Chondrocyte (in vitro differentiated cells): ENCODE results near the gene ZIC4. TPM values are rescaled to one million over a fixed set of nuclear protein-coding genes. Genes with fewer than 3 reads are reported as not detected.

ENCODE experiments used
- DNase-seq: peaks from one replicate; pipeline ENCODE4 v3.0.0; 2021; ENCODE audit warnings: mixed read lengths, low spot score
- H3K27ac Mint-ChIP-seq: one replicate; pipeline ENCODE4 v1.8.0; 2021; ENCODE audit warnings: mild to moderate bottlenecking, moderate library complexity, mixed read lengths; ENCODE audit not compliant: unreplicated experiment
- H3K27me3 Mint-ChIP-seq: 2 replicates; pipeline ENCODE4 v1.8.0; 2021; ENCODE audit warnings: low read depth, mixed read lengths
- H3K36me3 Mint-ChIP-seq: 2 replicates; pipeline ENCODE4 v1.8.0; 2021; ENCODE audit warnings: low read depth, mixed read lengths
- H3K4me1 Mint-ChIP-seq: 2 replicates; pipeline ENCODE4 v1.8.0; 2021; ENCODE audit warnings: low read depth, mild to moderate bottlenecking, mixed read lengths
- H3K4me3 Mint-ChIP-seq: one replicate; pipeline ENCODE4 v1.8.0; 2021; ENCODE audit warnings: mild to moderate bottlenecking, moderate library complexity, mixed read lengths; ENCODE audit not compliant: unreplicated experiment
- H3K9me3 Mint-ChIP-seq: 2 replicates; pipeline ENCODE4 v1.8.0; 2021; ENCODE audit warnings: low read depth, mixed read lengths
- total RNA-seq: library from RNA; stranded (reverse); gene quantifications from 3 replicates; pipeline ENCODE4 v1.2.1, GENCODE V29; 2021
- TF ChIP-seq, protein P1 (sequence below): fragments of 200-600 bp; sonication (generic); IDR thresholded peaks from 2 replicates; pipeline ENCODE4 v1.5.0; 2021; ENCODE audit warnings: antibody characterized with exemption, mild to moderate bottlenecking, moderate library complexity

The ZIC4 gene
- total RNA-seq, 1 donor from 2014 or later: 1.7 TPM

DNA sequence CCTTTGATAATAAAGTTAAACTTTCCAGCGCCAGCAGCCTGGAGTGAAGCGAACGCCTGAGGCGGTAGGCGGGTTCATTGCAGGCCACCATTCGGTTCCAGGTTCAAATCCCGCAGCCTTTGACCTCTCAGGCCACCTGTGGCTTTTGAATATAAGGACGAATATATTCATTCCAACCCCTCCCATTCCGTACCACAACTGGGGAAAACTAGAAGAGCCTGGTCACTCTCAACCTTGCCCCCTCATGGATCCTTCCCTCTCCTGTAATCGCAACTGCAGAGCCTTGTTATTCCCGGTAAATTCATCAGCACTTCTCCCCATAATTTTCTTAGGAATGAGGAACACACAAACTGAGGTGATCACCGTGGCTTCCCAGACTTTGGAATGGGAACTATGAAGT, 35.2 kb downstream of the ZIC4 start:
- no peaks in the 10 kb centered on the region for H3K36me3 Mint-ChIP-seq
- H3K4me1 Mint-ChIP-seq: peaks cover 13% of the 10 kb centered on the region
- DNase-seq: no peak
- H3K4me3 Mint-ChIP-seq: no peak overlapping the region
- peaks cover 83% of the 10 kb centered on the region for H3K27me3 Mint-ChIP-seq
- no peaks in the 10 kb centered on the region for H3K9me3 Mint-ChIP-seq
- TF ChIP-seq, protein P1, sequence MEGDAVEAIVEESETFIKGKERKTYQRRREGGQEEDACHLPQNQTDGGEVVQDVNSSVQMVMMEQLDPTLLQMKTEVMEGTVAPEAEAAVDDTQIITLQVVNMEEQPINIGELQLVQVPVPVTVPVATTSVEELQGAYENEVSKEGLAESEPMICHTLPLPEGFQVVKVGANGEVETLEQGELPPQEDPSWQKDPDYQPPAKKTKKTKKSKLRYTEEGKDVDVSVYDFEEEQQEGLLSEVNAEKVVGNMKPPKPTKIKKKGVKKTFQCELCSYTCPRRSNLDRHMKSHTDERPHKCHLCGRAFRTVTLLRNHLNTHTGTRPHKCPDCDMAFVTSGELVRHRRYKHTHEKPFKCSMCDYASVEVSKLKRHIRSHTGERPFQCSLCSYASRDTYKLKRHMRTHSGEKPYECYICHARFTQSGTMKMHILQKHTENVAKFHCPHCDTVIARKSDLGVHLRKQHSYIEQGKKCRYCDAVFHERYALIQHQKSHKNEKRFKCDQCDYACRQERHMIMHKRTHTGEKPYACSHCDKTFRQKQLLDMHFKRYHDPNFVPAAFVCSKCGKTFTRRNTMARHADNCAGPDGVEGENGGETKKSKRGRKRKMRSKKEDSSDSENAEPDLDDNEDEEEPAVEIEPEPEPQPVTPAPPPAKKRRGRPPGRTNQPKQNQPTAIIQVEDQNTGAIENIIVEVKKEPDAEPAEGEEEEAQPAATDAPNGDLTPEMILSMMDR: no peak
- H3K27ac Mint-ChIP-seq: no peak overlapping the region

DNA sequence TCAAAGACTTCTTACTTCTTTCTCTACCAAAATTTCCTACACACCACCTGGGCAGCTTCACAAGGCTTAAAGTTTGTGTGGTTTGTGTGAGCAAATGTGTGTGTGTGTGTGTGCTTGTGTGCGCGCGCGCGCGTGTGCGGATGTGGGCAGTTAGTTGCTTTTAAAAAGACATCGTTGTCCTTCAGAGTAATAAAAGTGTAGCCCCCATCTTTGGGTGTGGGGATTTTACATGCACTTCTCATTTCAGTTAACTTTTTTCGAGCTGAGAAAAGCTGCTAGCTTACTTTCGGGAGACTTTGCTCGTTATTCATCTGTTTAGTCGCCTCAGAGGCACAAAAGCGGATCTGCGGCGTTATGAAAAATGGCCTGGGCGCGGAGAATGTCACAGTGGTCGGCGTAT, 36.0 kb downstream of the ZIC4 start:
- Mint-ChIP-seq H3K9me3 (no peaks in the 10 kb centered on the region), H3K36me3 (no peaks in the 10 kb centered on the region), H3K4me3 (peak overlapping the region; percentile 28), H3K4me1 (peaks cover 13% of the 10 kb centered on the region), H3K27me3 (peaks cover 85% of the 10 kb centered on the region), H3K27ac (no peak overlapping the region)
- TF ChIP-seq, protein P1: no peak
- DNase-seq: no peak

DNA sequence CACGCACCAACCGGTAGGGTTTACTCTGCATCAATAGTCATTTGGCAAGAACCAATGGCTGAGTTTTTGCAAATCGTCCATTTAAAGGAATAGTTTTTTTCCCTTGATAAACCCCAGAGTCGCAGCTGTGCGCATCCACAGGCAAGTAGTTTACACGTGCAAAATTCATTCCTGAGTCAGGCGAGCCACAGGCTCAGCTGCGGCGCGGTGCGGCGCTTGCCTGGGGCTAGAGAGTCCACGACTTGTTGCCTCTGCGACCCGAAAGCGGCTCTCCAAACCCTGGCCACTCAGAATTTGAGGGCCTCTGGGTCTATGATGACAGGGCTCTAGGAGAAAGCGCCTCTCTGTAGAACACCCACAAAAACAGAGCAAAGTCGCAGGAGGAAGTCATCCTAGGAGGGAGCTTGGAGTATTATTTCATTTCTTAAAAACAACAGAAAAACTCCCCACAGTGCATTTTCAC, 36.7 kb downstream of the ZIC4 start:
- peaks cover 13% of the 10 kb centered on the region for H3K4me1 Mint-ChIP-seq
- H3K27me3 Mint-ChIP-seq: peaks cover 85% of the 10 kb centered on the region
- peak overlapping the region; percentile 44 for H3K4me3 Mint-ChIP-seq
- no peak for DNase-seq
- no peak overlapping the region for H3K27ac Mint-ChIP-seq
- TF ChIP-seq, protein P1: no peak
- H3K9me3 Mint-ChIP-seq: no peaks in the 10 kb centered on the region
- peaks cover 3% of the 10 kb centered on the region for H3K36me3 Mint-ChIP-seq

DNA sequence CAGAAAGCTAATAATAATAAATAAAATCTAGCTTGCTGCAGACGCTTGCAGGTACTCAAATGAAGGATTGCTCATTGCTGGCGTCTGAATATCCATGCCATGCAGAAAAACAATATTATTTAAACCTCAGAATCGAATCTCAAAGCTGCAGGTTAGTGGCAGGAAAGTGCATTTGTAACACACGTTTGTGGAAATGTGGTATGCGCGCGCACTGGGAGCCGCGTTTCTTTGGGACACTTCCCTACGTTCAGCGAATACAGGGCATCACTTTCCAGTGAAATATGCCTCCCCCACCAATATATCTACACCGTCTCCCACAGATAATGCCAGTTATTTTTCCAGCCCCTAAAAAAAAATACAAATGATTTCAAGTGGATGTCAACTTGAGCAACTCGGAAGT, 37.1 kb downstream of the ZIC4 start:
- no peak overlapping the region for H3K4me3 Mint-ChIP-seq

DNA sequence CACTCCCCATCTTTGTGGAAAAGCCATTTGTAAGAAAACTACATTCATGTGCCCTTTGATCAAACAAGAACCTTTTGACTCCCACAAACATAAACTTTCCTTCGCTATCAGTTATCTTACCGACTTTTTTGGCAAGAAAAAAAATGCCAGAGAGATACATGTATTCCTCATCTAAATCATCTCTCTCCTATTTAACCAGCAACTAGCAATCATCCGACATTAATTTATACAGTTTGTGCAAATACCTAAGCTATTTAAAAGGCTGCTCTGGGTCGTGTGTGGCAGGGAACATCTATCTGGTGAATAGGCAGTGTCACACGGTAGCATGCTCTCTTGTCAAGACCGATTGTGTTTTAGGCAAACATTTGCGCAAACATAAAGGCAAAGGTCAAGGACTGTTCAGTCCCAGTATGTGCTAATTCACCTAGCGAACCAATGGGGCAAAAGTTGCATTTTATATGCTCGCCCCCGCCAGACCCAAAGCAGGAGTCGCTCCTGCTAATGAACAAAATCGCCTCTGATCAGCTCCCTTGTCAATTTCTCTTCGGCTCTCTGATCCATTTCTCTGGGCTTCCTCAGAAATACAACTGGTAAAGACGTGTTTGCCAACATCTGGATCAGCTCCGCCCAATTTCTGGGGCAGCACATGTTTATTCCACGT, 37.7 kb downstream of the ZIC4 start:
- Mint-ChIP-seq H3K4me1 (peaks cover 13% of the 10 kb centered on the region), H3K9me3 (no peaks in the 10 kb centered on the region)

More for the DNA sequence above, 37.1 kb downstream of the ZIC4 start:
- no peak for DNase-seq
- peaks cover 13% of the 10 kb centered on the region for H3K4me1 Mint-ChIP-seq
- peaks cover 4% of the 10 kb centered on the region for H3K36me3 Mint-ChIP-seq
- H3K27ac Mint-ChIP-seq: no peak overlapping the region
- TF ChIP-seq, protein P1: no peak
- H3K27me3 Mint-ChIP-seq: peaks cover 86% of the 10 kb centered on the region
- H3K9me3 Mint-ChIP-seq: no peaks in the 10 kb centered on the region

More for the DNA sequence above, 37.7 kb downstream of the ZIC4 start:
- peaks cover 86% of the 10 kb centered on the region for H3K27me3 Mint-ChIP-seq
- H3K36me3 Mint-ChIP-seq: peaks cover 4% of the 10 kb centered on the region
- DNase-seq: no peak
- H3K4me3 Mint-ChIP-seq: no peak overlapping the region
- TF ChIP-seq, protein P1: no peak
- no peak overlapping the region for H3K27ac Mint-ChIP-seq
